ENCODE results near the gene CPSF4. TPM values are rescaled to one million over a fixed set of nuclear protein-coding genes. Genes with fewer than 3 reads are reported as not detected.
"Not testable (repeated sequence)": the region's sequence is repeated elsewhere in the genome, so short reads cannot be mapped to it uniquely, and the experiment has no call there.

The CPSF4 gene
- total RNA-seq, 1 donor from 2014 or later = 37.9 TPM

- peak overlapping the region; percentile 100 for H3K27ac Mint-ChIP-seq (ENCODE audit: unreplicated experiment)
- peak overlapping the region; percentile 100 for H3K4me3 Mint-ChIP-seq (ENCODE audit: unreplicated experiment)
- no peak for TF ChIP-seq CTCF (IDR thresholded peaks at IDR 0.05)
- H3K36me3 Mint-ChIP-seq (ENCODE audit: unreplicated experiment) = peaks cover 22% of the 10 kb centered on the region
- H3K4me1 Mint-ChIP-seq (ENCODE audit: unreplicated experiment) = peaks cover 33% of the 10 kb centered on the region
- H3K9me3 Mint-ChIP-seq (ENCODE audit: unreplicated experiment) = no peaks in the 10 kb centered on the region
- no peak for DNase-seq (ENCODE audit: extremely low spot score, unreplicated experiment)
- no peaks in the 10 kb centered on the region for H3K27me3 Mint-ChIP-seq (ENCODE audit: unreplicated experiment)
Measured at GRCh38 chr7:99499371-99499720, 60.6 kb downstream of the CPSF4 start.

GRCh38 chr7:99499721-99500636 is 61.2 kb downstream of the CPSF4 start, which contains the start of gene ZNF394:
ZNF394 (minus strand) TSS chr7:99500281; CDS start chr7:99500093, 188 bp downstream.
- H3K27ac Mint-ChIP-seq (ENCODE audit: unreplicated experiment) = peak within 1 kb of the TSS; percentile 100
- H3K27me3 Mint-ChIP-seq (ENCODE audit: unreplicated experiment) = no peaks in the 10 kb centered on the region
- peaks cover 17% of the 10 kb centered on the region for H3K36me3 Mint-ChIP-seq (ENCODE audit: unreplicated experiment)
- H3K4me1 Mint-ChIP-seq (ENCODE audit: unreplicated experiment) = peaks cover 33% of the 10 kb centered on the region
- H3K9me3 Mint-ChIP-seq (ENCODE audit: unreplicated experiment) = no peaks in the 10 kb centered on the region
- no peak for TF ChIP-seq CTCF (IDR thresholded peaks at IDR 0.05)
- H3K4me3 Mint-ChIP-seq (ENCODE audit: unreplicated experiment) = peak within 1 kb of the TSS; percentile 100
- DNase-seq (ENCODE audit: extremely low spot score, unreplicated experiment) = peak; percentile 93

- Mint-ChIP-seq H3K36me3 (ENCODE audit: unreplicated experiment) (peaks cover 17% of the 10 kb centered on the region), H3K4me1 (ENCODE audit: unreplicated experiment) (peaks cover 35% of the 10 kb centered on the region), H3K27ac (ENCODE audit: unreplicated experiment) (peak overlapping the region; percentile 100), H3K4me3 (ENCODE audit: unreplicated experiment) (peak overlapping the region; percentile 100), H3K27me3 (ENCODE audit: unreplicated experiment) (no peaks in the 10 kb centered on the region), H3K9me3 (ENCODE audit: unreplicated experiment) (no peaks in the 10 kb centered on the region)
- no peak for TF ChIP-seq CTCF (IDR thresholded peaks at IDR 0.05)
- DNase-seq (ENCODE audit: extremely low spot score, unreplicated experiment) = no peak
Measured at GRCh38 chr7:99500637-99501009, 61.9 kb downstream of the CPSF4 start.

GRCh38 chr7:99501236-99501635 is 62.5 kb downstream of the CPSF4 start:
- H3K27me3 Mint-ChIP-seq (ENCODE audit: unreplicated experiment); H3K9me3 Mint-ChIP-seq (ENCODE audit: unreplicated experiment); DNase-seq (ENCODE audit: extremely low spot score, unreplicated experiment): not testable (repeated sequence)
- Mint-ChIP-seq H3K36me3 (ENCODE audit: unreplicated experiment) (peaks cover 12% of the 10 kb centered on the region), H3K4me3 (ENCODE audit: unreplicated experiment) (peak overlapping the region; percentile 100), H3K4me1 (ENCODE audit: unreplicated experiment) (peaks cover 42% of the 10 kb centered on the region), H3K27ac (ENCODE audit: unreplicated experiment) (peak overlapping the region; percentile 34)

- Mint-ChIP-seq H3K36me3 (ENCODE audit: unreplicated experiment) (peaks cover 2% of the 10 kb centered on the region), H3K9me3 (ENCODE audit: unreplicated experiment) (no peaks in the 10 kb centered on the region), H3K4me3 (ENCODE audit: unreplicated experiment) (peak overlapping the region; percentile 96), H3K27me3 (ENCODE audit: unreplicated experiment) (no peaks in the 10 kb centered on the region), H3K4me1 (ENCODE audit: unreplicated experiment) (peaks cover 35% of the 10 kb centered on the region), H3K27ac (ENCODE audit: unreplicated experiment) (peak overlapping the region; percentile 99)
- no peak for DNase-seq (ENCODE audit: extremely low spot score, unreplicated experiment)
- no peak for TF ChIP-seq CTCF (IDR thresholded peaks at IDR 0.05)
Measured at GRCh38 chr7:99504281-99504602, 65.5 kb downstream of the CPSF4 start.
